Measurements from ENCODE around the gene LRCH4.

LRCH4 gene

DNA sequence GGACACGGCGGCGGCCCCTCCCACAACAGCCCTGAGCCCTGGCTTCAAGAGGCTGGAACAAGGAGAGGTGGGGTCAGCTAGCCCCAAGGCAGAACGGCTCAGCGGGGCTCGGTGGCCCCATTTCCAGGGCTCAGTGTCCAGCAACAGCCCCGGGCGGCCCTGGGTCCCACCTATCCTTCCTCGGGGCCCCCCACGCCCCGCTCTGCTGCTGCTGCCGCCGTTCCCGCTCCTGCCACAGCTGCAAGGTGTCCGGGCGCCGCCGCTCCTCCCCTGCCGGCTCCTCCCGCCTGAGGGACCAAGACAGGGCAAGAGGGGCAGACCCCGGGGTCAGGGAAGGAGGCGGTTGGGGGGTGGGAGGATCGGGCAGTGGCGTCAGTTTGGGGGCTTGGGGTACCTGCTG lies 8.8 kb downstream of the LRCH4 start:
- Histone ChIP-seq H3K4me3 (ENCODE audit: low read depth in 1 of 2, low read length in 1 of 2) (no peak overlapping the region), H3K4me1 (ENCODE audit: control insufficient read depth in 1 of 2, insufficient read depth in 1 of 2, low read depth in 1 of 2, low read length in 1 of 2) (peaks cover 4 to 7% of the 10 kb centered on the region in 2 experiments), H3K27ac (no peak overlapping the region), H3K36me3 (peaks cover 100% of the 10 kb centered on the region), H3K27me3 (peaks cover 13% of the 10 kb centered on the region), H3K9me3 (no peaks in the 10 kb centered on the region)
- TF ChIP-seq, protein P1, sequence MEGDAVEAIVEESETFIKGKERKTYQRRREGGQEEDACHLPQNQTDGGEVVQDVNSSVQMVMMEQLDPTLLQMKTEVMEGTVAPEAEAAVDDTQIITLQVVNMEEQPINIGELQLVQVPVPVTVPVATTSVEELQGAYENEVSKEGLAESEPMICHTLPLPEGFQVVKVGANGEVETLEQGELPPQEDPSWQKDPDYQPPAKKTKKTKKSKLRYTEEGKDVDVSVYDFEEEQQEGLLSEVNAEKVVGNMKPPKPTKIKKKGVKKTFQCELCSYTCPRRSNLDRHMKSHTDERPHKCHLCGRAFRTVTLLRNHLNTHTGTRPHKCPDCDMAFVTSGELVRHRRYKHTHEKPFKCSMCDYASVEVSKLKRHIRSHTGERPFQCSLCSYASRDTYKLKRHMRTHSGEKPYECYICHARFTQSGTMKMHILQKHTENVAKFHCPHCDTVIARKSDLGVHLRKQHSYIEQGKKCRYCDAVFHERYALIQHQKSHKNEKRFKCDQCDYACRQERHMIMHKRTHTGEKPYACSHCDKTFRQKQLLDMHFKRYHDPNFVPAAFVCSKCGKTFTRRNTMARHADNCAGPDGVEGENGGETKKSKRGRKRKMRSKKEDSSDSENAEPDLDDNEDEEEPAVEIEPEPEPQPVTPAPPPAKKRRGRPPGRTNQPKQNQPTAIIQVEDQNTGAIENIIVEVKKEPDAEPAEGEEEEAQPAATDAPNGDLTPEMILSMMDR (IDR thresholded peaks at IDR 0.05): no peak

DNA sequence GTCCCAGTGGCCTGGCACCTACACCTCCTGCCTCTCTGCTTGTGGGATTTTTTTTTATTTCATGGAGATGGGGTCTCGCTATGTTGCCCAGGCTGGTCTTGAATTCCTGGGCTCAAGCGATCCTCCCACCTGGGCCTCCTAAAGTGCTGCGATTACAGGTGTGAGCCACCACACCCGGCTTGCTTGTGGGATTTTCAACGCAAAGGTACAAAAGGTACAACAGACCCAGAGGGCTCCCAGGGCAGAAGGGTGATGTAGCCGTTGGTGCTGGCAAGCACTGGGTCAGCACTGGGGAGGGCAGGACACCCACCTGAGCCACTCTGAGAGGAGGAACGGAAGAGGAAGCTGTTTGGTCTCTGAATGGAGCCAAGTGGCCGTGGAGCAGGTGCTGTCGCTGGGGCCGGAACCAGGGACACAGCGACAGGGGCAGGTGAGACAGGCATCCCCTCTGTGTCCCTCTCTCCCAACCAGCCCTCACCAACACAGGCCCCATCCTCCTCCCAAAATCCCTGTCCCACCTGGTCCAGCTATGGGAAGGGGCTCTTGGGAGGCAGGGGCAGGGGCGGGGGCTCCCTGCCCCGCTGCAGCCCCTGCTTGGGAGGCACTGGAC lies 9.4 kb downstream of the LRCH4 start:
- Histone ChIP-seq H3K4me3 (ENCODE audit: low read depth in 1 of 2, low read length in 1 of 2) (no peak overlapping the region), H3K4me1 (ENCODE audit: control insufficient read depth in 1 of 2, insufficient read depth in 1 of 2, low read depth in 1 of 2, low read length in 1 of 2) (peaks cover 3 to 8% of the 10 kb centered on the region in 2 experiments), H3K9me3 (no peaks in the 10 kb centered on the region), H3K27me3 (peaks cover 19% of the 10 kb centered on the region), H3K36me3 (peaks cover 100% of the 10 kb centered on the region), H3K27ac (no peak overlapping the region)
- TF ChIP-seq, protein P1 (IDR thresholded peaks at IDR 0.05): no peak

DNA sequence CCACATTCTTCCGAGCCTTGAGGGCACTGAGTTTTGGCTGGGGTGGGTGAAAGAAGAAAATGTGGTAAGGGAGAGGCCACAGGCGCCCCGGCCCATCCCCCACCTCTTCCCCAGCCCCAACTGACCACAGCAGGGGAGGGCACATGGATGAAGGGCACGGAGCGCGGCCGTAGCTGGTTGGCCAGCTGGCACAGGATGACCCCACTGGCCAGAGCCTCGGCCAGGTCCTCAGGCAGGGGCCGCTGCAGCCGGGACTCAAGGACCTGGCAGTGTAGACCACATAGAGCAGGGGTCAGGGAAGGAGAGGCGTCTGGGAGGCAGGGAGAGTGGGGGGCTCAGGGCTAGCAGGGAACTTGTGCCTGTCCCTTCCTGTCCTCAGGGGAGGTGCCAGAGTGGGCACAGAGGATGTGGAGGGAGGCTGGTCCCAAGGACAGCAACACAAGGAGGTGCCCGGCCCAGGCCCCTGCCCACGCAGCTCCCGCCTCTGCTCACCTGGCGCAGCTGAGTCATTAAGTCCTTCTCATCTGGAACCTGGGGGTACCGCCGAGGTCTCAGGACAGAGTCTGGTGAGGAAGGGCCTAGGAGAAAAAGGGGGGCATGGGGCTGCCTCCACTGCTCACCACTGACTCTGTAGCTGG lies 10.1 kb downstream of the LRCH4 start:
- H3K27ac ChIP-seq: no peak overlapping the region
- H3K4me1 ChIP-seq (ENCODE audit: control insufficient read depth in 1 of 2, insufficient read depth in 1 of 2, low read depth in 1 of 2, low read length in 1 of 2): peaks cover 10 to 14% of the 10 kb centered on the region in 2 experiments
- no peaks in the 10 kb centered on the region for H3K9me3 ChIP-seq
- TF ChIP-seq, protein P1 (IDR thresholded peaks at IDR 0.05): no peak
- H3K4me3 ChIP-seq (ENCODE audit: low read depth in 1 of 2, low read length in 1 of 2): no peak overlapping the region
- peaks cover 99% of the 10 kb centered on the region for H3K36me3 ChIP-seq
- peaks cover 25% of the 10 kb centered on the region for H3K27me3 ChIP-seq

DNA sequence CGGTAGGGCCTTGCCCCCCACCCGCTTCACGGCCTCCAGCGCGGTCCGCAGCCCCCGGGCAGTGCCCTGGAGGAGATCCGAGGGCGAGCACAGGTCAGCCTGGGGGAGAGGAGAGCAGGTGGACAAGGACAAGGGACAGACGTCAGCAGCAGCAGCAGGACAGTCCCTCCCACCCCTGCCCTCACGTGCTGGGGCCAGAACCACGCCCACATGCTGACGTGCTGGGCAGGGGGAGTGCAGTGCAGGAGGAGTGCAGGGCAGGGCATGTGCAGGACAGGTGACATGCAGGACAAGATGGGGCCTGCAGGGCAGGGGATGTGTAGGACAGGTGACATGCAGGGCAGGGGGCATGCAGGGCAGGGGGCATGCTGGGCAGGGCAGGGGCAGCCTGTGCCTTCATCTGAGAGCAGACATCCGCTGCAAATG lies 10.7 kb downstream of the LRCH4 start:
- peaks cover 31% of the 10 kb centered on the region for H3K27me3 ChIP-seq
- peaks cover 9 to 18% of the 10 kb centered on the region in 2 experiments for H3K4me1 ChIP-seq (ENCODE audit: control insufficient read depth in 1 of 2, insufficient read depth in 1 of 2, low read depth in 1 of 2, low read length in 1 of 2)
- H3K27ac ChIP-seq: no peak overlapping the region
- TF ChIP-seq, protein P1 (IDR thresholded peaks at IDR 0.05): no peak
- H3K9me3 ChIP-seq: no peaks in the 10 kb centered on the region
- no peak overlapping the region for H3K4me3 ChIP-seq (ENCODE audit: low read depth in 1 of 2, low read length in 1 of 2)
- peaks cover 92% of the 10 kb centered on the region for H3K36me3 ChIP-seq

DNA sequence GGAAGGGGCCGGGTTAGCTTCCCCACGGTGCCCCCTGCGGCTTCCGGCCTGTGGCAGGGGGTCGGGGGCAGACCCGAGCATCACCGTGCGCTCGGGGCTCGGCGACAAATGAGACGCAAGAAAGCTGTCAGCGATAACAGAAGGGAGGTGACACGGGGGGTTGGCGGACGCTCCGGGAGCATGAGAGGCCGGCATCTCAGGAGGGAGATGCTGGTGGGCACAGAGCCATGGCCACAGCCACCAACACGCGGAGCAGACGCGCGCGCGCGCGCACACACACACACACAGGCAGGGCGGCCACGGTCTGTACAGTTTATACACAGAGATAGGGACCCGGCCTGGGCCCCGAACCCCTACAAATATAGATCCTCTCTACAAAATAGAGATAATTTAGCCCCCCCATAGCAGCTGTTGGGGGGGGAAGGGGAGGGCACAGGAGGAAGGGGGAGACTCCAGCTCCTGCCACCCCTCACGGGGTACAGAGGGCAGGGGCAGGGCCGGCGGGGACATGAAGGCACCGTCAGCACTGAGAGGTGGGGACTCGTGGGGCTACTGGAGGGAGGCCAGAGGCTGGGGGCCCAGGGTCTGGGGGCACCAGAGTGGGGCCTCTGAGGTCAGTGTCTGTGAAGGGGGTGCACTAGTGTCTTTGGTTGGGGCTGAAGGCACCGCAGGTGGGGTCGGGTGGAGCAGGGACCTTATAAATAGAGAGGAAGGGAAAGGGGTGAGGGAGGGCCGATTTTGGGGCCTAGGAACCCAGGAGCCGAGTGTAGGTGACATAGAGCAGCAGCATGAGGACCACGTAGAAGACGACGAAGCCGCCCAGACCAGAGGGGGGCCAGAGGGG lies 11.3 kb downstream of the LRCH4 start:
- Histone ChIP-seq H3K27me3 (peaks cover 38% of the 10 kb centered on the region), H3K27ac (no peak overlapping the region), H3K36me3 (peaks cover 86% of the 10 kb centered on the region), H3K9me3 (no peaks in the 10 kb centered on the region), H3K4me3 (ENCODE audit: low read depth in 1 of 2, low read length in 1 of 2) (no peak overlapping the region), H3K4me1 (ENCODE audit: control insufficient read depth in 1 of 2, insufficient read depth in 1 of 2, low read depth in 1 of 2, low read length in 1 of 2) (peaks cover 12 to 23% of the 10 kb centered on the region in 2 experiments)
- TF ChIP-seq, protein P1 (IDR thresholded peaks at IDR 0.05): no peak

All from neutrophil (primary cell).